Type B pancreatic cell (in vitro differentiated cells): Measurements from ENCODE around the gene CD55. TPM values are rescaled to one million over a fixed set of nuclear protein-coding genes. Genes with fewer than 3 reads are reported as not detected.

Experiments used
- DNase-seq: peaks from one replicate; pipeline ENCODE4 v3.0.0; 2021; ENCODE audit warnings: mixed read lengths; ENCODE audit not compliant: unreplicated experiment; ENCODE audit errors: extremely low spot score
- H3K27ac Mint-ChIP-seq: 2 replicates; pipeline ENCODE4 v1.8.0; 2021; ENCODE audit warnings: mild to moderate bottlenecking, mixed read lengths
- H3K27me3 Mint-ChIP-seq: 2 replicates; pipeline ENCODE4 v1.8.0; 2021; ENCODE audit warnings: mixed read lengths
- H3K36me3 Mint-ChIP-seq: 2 replicates; pipeline ENCODE4 v1.8.0; 2021; ENCODE audit warnings: mixed read lengths
- H3K4me1 Mint-ChIP-seq: one replicate; pipeline ENCODE4 v1.8.0; 2021; ENCODE audit warnings: mixed read lengths; ENCODE audit not compliant: unreplicated experiment
- H3K4me3 Mint-ChIP-seq: 2 replicates; pipeline ENCODE4 v1.8.0; 2021; ENCODE audit warnings: mild to moderate bottlenecking, mixed read lengths
- H3K9me3 Mint-ChIP-seq: 2 replicates; pipeline ENCODE4 v1.8.0; 2021; ENCODE audit warnings: mixed read lengths
- total RNA-seq: library from RNA; stranded (reverse); gene quantifications from 2 replicates; pipeline ENCODE4 v1.2.1, GENCODE V29; 2021; ENCODE audit warnings: low replicate concordance
- TF ChIP-seq, protein P1 (sequence below): fragments of 200-600 bp; sonication (generic); conservative IDR thresholded peaks from 2 replicates; pipeline ENCODE4 v1.5.0; 2021; ENCODE audit warnings: antibody characterized with exemption, mild to moderate bottlenecking

Gene CD55
- total RNA-seq, 1 donor from 2014 or later: 60.0 TPM

GRCh38 chr1:207344221-207344620 is 22.7 kb downstream of the CD55 start:
- Mint-ChIP-seq H3K4me3 (no peak overlapping the region), H3K4me1 (no peaks in the 10 kb centered on the region), H3K27ac (no peak overlapping the region), H3K9me3 (no peaks in the 10 kb centered on the region), H3K36me3 (peaks cover 44% of the 10 kb centered on the region), H3K27me3 (no peaks in the 10 kb centered on the region)
- TF ChIP-seq, protein P1, sequence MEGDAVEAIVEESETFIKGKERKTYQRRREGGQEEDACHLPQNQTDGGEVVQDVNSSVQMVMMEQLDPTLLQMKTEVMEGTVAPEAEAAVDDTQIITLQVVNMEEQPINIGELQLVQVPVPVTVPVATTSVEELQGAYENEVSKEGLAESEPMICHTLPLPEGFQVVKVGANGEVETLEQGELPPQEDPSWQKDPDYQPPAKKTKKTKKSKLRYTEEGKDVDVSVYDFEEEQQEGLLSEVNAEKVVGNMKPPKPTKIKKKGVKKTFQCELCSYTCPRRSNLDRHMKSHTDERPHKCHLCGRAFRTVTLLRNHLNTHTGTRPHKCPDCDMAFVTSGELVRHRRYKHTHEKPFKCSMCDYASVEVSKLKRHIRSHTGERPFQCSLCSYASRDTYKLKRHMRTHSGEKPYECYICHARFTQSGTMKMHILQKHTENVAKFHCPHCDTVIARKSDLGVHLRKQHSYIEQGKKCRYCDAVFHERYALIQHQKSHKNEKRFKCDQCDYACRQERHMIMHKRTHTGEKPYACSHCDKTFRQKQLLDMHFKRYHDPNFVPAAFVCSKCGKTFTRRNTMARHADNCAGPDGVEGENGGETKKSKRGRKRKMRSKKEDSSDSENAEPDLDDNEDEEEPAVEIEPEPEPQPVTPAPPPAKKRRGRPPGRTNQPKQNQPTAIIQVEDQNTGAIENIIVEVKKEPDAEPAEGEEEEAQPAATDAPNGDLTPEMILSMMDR: no peak
- DNase-seq: no peak

DNA sequence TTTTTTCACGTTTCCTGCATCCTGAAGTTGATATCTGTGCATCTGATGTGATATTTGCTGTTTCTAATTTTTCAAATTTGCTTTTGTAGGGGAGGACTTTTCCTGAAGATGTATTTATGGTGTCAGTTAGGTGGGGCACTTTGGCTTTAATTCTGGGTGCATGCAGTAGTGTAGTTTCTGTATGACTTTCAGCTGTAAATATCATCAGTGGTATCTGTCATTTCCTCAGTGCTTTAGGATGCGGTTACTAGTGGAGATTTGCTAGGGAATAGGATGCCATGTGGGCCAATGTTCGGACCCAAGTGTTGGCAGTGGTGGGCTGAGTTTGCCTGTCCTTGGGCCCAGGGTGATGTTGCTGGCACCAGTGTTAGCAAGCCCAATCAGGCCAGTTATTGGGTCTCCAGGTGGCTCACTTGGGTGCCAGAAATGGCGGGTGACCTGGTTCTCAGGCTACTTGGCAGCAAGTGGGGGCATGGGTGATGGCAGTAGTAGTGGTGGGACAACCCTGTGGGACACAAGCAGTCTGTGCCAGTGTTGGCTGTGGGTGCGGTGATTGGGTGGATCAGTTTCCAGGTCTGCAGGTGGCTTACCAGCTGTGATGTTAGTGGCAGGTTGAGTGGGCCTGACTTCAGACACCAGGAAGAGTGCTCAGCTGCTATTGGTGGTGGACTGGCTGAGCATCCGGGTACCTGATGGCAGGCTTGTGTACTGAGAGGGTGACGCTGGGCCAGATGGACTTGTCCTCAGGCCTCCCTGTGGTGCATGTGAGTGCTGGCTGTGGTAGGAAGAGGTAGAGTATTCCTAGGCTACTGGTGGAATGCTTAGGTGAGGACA is 24.4 kb downstream of the CD55 start:
- no peak for DNase-seq
- H3K27ac Mint-ChIP-seq: no peak overlapping the region
- TF ChIP-seq, protein P1: no peak
- peaks cover 53% of the 10 kb centered on the region for H3K36me3 Mint-ChIP-seq
- no peaks in the 10 kb centered on the region for H3K9me3 Mint-ChIP-seq
- no peaks in the 10 kb centered on the region for H3K4me1 Mint-ChIP-seq
- H3K4me3 Mint-ChIP-seq: no peak overlapping the region
- H3K27me3 Mint-ChIP-seq: no peaks in the 10 kb centered on the region

- H3K4me3 Mint-ChIP-seq: no peak overlapping the region
- H3K9me3 Mint-ChIP-seq: no peaks in the 10 kb centered on the region
- TF ChIP-seq, protein P1: no peak
- no peak for DNase-seq
- H3K4me1 Mint-ChIP-seq: no peaks in the 10 kb centered on the region
- H3K36me3 Mint-ChIP-seq: peaks cover 52% of the 10 kb centered on the region
- H3K27ac Mint-ChIP-seq: no peak overlapping the region
- no peaks in the 10 kb centered on the region for H3K27me3 Mint-ChIP-seq
Measured at GRCh38 chr1:207346513-207346912, 25.0 kb downstream of the CD55 start.

DNA sequence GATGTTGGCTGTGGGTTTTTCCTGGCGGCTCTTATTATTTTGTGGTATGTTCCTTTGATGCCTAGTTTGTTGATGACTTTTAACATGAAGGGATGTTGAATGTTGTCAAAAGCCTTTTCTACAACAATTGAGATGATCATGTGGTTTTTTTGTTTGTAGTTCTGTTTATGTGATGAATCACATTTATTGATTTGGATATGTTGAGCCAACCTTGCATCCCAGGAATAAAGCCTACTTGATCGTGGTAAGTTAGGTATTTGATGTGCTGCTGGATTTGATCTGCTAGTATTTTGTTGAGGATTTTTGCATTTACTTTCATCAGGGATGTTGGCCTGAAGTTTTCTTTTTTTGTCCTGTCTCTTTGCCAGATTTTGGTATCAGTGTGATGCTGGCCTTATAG is 28.5 kb downstream of the CD55 start:
- Mint-ChIP-seq H3K27ac (no peak overlapping the region), H3K4me3 (no peak overlapping the region), H3K36me3 (peaks cover 37% of the 10 kb centered on the region), H3K4me1 (no peaks in the 10 kb centered on the region), H3K9me3 (no peaks in the 10 kb centered on the region), H3K27me3 (no peaks in the 10 kb centered on the region)
- TF ChIP-seq, protein P1: no peak
- DNase-seq: no peak

DNA sequence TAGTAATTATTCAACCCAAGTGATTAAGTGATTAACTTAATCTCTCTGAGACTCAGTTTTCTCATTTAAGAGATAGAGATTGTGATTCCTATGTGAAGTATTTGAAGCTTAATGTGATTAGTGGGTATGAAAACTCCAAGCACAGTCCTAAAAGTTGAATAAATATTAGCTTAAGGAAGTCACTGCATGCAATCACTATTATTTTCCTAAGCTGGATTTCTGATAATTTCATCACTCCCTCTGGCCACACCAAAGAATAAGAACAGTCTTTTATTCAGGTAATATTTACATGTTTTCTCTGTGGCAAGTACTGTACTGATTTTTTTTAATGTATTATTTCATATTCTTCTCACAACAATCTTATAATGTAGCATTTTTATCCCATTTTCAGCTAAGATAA is 31.1 kb downstream of the CD55 start:
- TF ChIP-seq, protein P1: no peak
- Mint-ChIP-seq H3K4me3 (no peak overlapping the region), H3K36me3 (peaks cover 30% of the 10 kb centered on the region), H3K9me3 (no peaks in the 10 kb centered on the region), H3K27me3 (no peaks in the 10 kb centered on the region), H3K27ac (no peak overlapping the region), H3K4me1 (no peaks in the 10 kb centered on the region)
- no peak for DNase-seq
